Measurements from ENCODE around the gene DCLRE1B. TPM values are rescaled to one million over a fixed set of nuclear protein-coding genes. Genes with fewer than 3 reads are reported as not detected.

DCLRE1B gene
- 2.6 TPM for total RNA-seq

GRCh38 chr1:113904674-113905434 lies at the start of gene DCLRE1B, which contains the start of gene AP4B1:
Gene DCLRE1B, plus strand, starts transcription at chr1:113905326. Its CDS starts 261 bp downstream, at chr1:113905587.
Gene AP4B1, minus strand, starts transcription at chr1:113904799. Its CDS starts 82 bp downstream, at chr1:113904717.
- DNase-seq = peak; percentile 99

- DNase-seq = no peak
Observed at GRCh38 chr1:113855630-113856400, 49.3 kb upstream of the DCLRE1B start.

- DNase-seq = no peak
Observed at GRCh38 chr1:113856401-113856790, 48.7 kb upstream of the DCLRE1B start.

GRCh38 chr1:113857776-113858175 lies 47.4 kb upstream of the DCLRE1B start:
- no peak for DNase-seq

GRCh38 chr1:113858418-113858817 lies 46.7 kb upstream of the DCLRE1B start:
- DNase-seq = no peak

GRCh38 chr1:113858982-113859381 lies 46.1 kb upstream of the DCLRE1B start:
- DNase-seq = no peak

- no peak for DNase-seq
Observed at GRCh38 chr1:113859478-113860175, 45.5 kb upstream of the DCLRE1B start.

GRCh38 chr1:113860891-113861290 lies 44.2 kb upstream of the DCLRE1B start:
- no peak for DNase-seq

- DNase-seq = no peak
Observed at GRCh38 chr1:113861641-113862040, 43.5 kb upstream of the DCLRE1B start.

GRCh38 chr1:113868387-113869083 lies 36.6 kb upstream of the DCLRE1B start:
- DNase-seq = no peak

- no peak for DNase-seq
Observed at GRCh38 chr1:113870778-113871177, 34.3 kb upstream of the DCLRE1B start.

GRCh38 chr1:113871597-113872113 lies 33.5 kb upstream of the DCLRE1B start, which contains the start of gene PTPN22:
Gene PTPN22, minus strand, starts transcription at chr1:113871712.
- no peak for DNase-seq

GRCh38 chr1:113872219-113872935 lies 32.7 kb upstream of the DCLRE1B start:
- DNase-seq = no peak

- DNase-seq = no peak
Observed at GRCh38 chr1:113874012-113874879, 30.9 kb upstream of the DCLRE1B start.

GRCh38 chr1:113875714-113876113 lies 29.4 kb upstream of the DCLRE1B start:
- DNase-seq = no peak

- no peak for DNase-seq
Observed at GRCh38 chr1:113876176-113876575, 28.9 kb upstream of the DCLRE1B start.

GRCh38 chr1:113879739-113880038 lies 25.4 kb upstream of the DCLRE1B start:
- DNase-seq = no peak

GRCh38 chr1:113881661-113882060 lies 23.5 kb upstream of the DCLRE1B start:
- DNase-seq = no peak

- no peak for DNase-seq
Observed at GRCh38 chr1:113886417-113887401, 18.4 kb upstream of the DCLRE1B start.

Data from skin of body (tissue), 2 donors.